HepG2 (cell line): ENCODE data around the gene ARHGDIG.

Experiments
- CCAR2 ChIP-seq: fragments of 200-400 bp; formaldehyde crosslinking; optimal IDR thresholded peaks from 2 replicates; pipeline ENCODE3; 2018; ENCODE audit warnings: low read depth, mild to moderate bottlenecking, low read length, moderate library complexity
- CTCF ChIP-seq: sonication (generic); formaldehyde crosslinking; IDR thresholded peaks from 2 replicates; pipeline ENCODE4 v1.5.0; 2020; ENCODE audit warnings: mild to moderate bottlenecking, missing genetic modification reagents, moderate library complexity
- HMG20B ChIP-seq: conservative IDR thresholded peaks from 2 replicates; pipeline ENCODE4 v1.6.1; 2016; ENCODE audit warnings: missing genetic modification reagents, missing compliant biosample characterization
- PHF20 ChIP-seq: sonication (generic); formaldehyde crosslinking; IDR thresholded peaks from 2 replicates; pipeline ENCODE4 v1.5.0; 2020; ENCODE audit warnings: mild to moderate bottlenecking, missing genetic modification reagents
- POGZ ChIP-seq: sonication (generic); formaldehyde crosslinking; IDR thresholded peaks from 2 replicates; pipeline ENCODE4 v1.4.0; 2020; ENCODE audit warnings: mild to moderate bottlenecking, missing genetic modification reagents
- TCF12 ChIP-seq, 2 experiments: fragments of 450-650 bp in 1 of 2; sonication (generic) in 1 of 2; formaldehyde crosslinking in 1 of 2; IDR thresholded peaks; 2 replicates each; pipeline versions ENCODE4 v1.6.1 to v1.8.0; 2017 to 2022; ENCODE audit warnings: antibody characterized with exemption in 1 of 2, mild to moderate bottlenecking in 1 of 2, missing genetic modification reagents in 1 of 2, moderate library complexity in 1 of 2
- ZNF224 ChIP-seq: sonication (generic); formaldehyde crosslinking; IDR thresholded peaks from 2 replicates; pipeline ENCODE4 v1.5.0; 2020; ENCODE audit warnings: mild to moderate bottlenecking, missing genetic modification reagents
- ZNF337 ChIP-seq: sonication (generic); formaldehyde crosslinking; IDR thresholded peaks from 2 replicates; pipeline ENCODE4 v1.5.1; 2020; ENCODE audit warnings: missing genetic modification reagents, low read depth, mild to moderate bottlenecking, borderline replicate concordance
- ZNF441 ChIP-seq: sonication (generic); formaldehyde crosslinking; IDR thresholded peaks from 2 replicates; pipeline ENCODE4 v1.7.0; 2021; ENCODE audit warnings: missing genetic modification reagents, borderline replicate concordance

- TF ChIP-seq CCAR2 = no peak
- no peak for TF ChIP-seq ZNF224
- TF ChIP-seq POGZ (CRISPR knock-in tag) = no peak
- TF ChIP-seq PHF20 (CRISPR knock-in tag) = no peak
- no peak for TF ChIP-seq ZNF337 (CRISPR knock-in tag)
- TF ChIP-seq TCF12 (IDR thresholded peaks at IDR 0.05) = no peak
- TF ChIP-seq TCF12 (CRISPR knock-in tag; IDR thresholded peaks at IDR 0.05) = no peak
- no peak for TF ChIP-seq HMG20B
- no peak for TF ChIP-seq CTCF (CRISPR knock-in tag)
- TF ChIP-seq ZNF441 = no peak
Measured at GRCh38 chr16:276426-277077, 3.8 kb upstream of the ARHGDIG start.
